ENCODE results near the gene MEGF11.

MEGF11 gene

DNA sequence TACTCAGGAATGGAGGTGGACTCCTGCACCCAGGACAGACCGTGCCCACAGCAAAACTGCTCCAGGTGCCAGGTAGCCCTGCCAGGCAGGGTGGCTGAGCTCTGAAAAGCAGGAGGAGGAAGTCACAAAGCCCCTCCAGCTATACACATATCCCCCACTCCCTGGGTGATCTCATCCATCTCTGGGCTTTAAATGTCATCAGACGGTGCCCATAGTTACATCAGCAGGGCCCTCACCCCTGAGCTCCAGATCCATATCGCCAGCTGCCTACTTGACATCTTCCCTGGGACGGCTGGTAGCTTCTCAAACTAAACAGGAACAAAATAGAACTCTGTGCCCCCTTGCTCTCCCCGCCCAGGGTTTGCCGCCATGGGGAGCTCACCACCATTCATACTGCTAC, 87.7 kb downstream of the MEGF11 start:
- no peak for DNase-seq

DNA sequence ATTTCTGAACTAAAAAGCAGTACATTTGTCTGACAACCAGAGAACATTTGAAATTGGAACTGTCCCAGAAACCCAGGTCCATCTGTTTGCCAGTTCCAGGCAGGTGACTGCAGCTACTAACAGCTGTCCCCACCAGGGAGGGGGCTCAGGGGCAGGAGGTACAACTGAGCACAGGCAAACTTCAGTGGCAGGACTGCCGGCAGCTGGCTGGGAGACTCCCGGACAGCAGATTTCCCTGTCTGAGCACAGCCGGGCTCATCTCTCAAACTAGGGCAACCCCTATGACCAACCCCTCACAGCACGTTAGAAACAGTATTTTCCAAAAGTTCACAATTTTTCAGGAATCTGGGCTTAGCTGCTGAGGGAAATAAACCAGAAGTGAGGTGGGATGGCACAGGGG, 88.8 kb downstream of the MEGF11 start:
- no peak for DNase-seq

DNA sequence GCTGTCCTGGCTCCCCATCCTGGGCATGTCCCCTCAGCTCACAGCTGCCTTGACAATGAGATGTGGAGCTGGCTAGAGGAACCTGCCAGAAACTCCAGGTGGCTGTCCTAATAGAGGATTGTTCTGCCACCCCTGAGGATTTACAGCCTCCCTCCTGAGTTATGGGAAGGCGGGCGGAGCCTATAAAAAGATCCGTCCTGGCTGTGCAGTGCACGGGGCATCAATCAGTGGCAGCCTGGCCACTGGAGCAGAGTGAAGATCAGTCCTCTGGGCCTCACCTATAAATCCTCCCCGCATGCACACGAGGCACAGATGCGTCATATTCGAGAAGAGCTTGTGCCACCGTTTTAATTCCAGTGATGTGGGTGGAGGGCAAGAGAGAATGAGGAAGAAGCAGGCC, 90.0 kb downstream of the MEGF11 start:
- DNase-seq, result no peak

DNA sequence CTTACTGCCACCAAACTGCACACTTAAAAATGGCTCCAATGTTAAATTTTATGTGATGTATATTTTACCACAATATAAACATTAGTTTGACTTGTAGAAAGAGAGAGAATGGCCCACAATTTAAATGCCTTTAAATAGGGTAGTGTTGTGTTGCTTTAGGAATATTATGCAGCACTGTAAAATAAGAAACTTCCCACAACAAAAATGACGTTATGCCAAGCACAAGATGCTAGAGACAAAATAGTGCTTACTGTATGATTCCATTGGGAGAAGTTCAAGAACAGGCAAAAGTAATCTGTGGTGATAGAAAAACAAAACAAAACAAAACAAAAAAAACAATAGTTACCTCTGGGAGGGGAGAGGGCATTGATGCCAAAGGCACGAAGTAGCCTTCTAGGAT, 91.3 kb downstream of the MEGF11 start:
- no peak for DNase-seq

DNA sequence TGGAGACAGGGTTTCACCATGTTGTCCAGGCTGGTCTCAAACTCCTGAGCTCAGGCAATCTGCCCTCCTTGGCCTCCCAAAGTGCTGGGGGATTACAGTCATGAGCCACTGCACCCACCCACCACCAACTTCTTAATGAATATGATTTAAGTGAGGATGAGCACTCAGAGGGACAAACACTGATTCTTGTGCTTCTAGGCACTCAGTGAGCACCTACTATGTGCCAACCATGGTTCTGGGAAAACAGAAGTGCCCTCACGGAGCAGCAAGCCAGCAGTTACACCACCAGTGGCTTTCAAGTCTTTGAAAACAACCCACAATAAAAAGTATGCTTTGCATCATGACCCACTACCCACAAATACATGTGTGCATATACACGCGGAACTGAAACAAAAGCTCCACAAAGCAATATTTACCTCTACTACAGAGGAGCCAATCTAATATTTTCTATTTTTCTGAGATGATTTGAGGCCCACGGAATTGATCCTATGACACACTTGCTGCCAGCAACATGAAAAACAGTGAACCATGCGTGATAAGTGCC, 91.9 kb downstream of the MEGF11 start:
- no peak for DNase-seq

DNA sequence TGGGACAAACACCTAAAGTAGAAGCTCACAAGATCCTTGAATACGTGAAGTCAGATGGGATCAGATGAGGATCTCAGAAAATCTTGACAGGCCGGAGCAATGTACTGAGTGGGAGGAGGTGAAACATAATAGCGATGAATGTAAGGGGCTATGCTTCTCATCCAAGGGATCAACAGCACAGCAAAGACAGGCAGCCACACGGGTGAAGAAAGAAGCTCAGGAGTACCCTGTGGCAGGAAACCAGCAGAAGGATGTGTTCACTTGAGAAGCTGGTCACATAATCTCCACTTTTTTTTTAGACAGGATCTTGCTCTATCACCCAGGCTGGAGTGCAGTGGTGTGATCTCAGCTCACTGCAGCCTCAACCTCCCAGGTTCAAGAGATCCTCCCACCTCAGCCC, 92.4 kb downstream of the MEGF11 start:
- no peak for DNase-seq

DNA sequence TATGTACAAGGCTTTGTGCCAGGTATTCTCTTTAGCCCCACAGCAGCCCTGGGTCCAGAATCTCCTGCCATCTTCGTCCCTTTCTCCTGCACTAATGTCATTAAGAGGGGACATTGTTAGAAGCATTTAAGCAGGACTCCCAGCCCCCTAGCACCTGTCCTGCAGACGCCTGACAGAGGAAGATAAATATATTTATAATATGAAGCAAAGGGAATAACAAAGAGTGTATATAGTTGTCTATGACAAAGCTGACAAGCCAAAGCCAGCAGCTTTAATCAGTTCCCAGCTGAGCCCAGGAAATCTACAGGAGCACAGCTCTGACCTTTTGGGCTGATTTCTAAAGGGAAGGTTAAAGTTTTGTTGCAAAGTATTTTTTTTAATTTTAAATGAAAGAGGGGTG, 96.0 kb downstream of the MEGF11 start:
- no peak for DNase-seq

DNA sequence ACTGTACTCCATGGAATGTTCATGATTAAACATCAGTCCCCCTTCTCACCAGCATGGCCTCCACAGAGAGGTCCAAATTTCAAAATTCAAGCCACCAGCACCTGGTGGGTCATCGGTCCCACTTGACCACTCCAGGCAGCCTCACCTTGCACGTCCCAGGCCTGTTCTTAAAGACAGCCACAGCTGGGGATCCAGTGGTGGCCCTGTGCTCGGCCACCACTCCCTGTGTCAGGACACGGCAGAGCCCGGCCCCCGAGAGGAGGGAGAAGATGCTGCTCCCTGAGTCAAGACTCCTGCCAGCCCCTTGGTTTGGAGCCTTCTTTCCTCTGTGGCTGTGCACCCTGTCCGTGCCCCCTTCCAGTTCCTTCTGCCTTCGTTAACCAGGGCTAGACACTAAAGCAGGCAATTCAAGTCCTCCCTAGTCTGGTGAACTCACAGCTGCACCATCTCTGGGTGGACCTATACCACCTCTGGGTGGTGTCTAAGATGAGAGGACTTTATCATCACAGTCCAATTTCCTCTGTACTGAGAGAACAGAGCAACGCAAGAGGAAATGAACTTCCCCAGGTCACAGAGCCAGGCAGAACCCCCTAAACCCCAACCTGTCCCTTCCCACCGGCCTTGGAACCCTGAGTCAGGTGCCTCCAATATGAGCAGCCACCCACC, 97.1 kb downstream of the MEGF11 start:
- DNase-seq, result no peak

DNA sequence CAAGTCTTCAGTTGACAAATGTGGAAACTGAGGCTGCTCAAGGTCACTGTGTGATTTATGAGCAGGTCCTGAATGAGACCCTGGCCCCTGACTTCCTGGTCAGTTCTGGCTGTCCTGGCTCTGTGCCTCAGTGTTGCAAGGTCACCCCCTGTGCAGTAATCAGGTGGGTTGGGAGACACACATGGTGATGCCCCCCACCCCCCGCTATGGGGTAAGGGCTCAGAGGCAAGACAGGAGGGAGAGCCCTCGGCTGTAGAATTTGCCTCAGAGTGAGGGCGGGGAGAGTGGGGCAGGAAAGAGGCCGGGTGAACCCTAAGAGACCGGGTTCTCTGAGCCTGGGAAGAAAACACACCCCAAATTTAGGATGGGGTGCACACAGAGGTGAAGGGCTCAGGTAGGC, 98.5 kb downstream of the MEGF11 start:
- no peak for DNase-seq

DNA sequence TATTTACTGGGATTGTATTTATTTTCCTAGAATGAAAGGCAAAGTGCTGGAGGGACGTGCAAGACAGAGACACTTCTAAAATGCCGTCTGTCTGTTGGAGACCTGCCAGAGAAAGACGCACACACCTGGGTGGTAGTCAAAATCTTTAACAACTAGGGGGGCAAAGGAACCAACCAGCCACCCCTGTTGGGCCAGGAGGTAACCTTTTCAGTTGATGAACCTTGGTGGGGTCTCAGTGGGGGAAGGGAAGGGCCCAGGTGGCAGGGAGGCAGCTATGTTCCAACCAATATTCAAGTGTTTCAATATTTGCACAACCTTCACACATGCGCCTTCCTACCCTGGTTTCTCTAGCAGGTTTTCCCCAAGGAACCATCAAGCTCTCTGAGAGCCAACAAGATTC, 99.0 kb downstream of the MEGF11 start:
- no peak for DNase-seq

DNA sequence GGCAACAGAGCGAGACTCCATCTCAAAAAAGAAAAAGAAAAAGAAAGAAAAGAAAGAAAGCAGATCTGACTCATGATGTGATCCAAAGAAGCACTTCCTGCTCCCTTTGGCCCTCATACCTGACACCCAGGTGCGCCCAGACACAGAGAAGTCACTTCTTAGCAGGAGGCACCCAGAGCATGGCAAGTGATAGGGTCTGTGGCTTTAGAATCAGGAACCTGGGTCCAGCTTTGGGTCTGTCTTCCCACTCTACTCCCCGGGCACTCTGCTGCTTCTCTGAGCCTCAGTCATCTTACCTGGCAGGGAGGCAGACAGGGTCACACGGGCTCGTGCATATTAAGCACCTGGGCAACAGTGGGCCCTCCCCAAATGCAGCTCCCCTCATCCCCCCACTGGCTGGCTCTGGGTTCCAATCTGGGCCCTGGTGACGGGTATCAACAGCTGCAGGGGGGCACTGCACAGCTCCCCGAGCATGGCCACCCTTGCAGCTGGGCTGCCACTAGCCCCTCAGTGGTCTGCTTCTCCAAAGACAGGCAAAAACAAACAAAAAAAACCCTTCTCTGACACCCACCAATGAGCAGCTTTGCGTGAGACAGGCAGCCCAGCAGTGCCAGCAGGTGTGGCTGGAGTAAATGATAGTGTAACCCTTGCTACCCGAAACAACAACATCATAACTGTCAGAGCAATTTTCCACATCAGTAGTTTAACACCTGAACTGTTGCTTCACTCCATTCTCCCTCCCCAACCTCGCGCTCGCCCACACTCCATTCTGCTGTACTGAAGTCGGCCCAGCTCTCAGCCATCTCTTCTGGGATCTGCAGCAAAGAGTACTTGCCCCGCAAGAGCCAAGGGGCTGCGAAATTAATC, 99.8 kb downstream of the MEGF11 start:
- DNase-seq, result no peak

DNA sequence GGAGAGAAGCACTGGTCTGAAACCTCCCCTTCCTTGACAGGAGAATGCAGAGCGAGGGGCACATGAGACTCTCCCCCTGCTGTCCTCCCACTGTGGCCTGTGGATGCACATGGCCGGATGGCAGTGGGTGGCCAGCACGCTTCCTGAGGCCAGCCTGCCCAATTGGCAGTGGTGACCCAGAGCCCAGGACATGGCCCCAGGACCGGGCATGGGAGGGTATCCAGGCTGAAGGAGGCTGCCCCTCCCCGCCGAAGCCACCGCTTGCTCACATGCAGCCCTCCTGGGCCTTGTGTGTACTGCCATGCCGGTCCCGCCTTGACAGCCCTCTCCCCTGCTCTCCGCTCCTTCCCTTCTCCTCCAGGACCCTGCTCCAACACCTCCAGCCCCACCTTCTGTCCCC, 100.9 kb downstream of the MEGF11 start:
- no peak for DNase-seq

DNA sequence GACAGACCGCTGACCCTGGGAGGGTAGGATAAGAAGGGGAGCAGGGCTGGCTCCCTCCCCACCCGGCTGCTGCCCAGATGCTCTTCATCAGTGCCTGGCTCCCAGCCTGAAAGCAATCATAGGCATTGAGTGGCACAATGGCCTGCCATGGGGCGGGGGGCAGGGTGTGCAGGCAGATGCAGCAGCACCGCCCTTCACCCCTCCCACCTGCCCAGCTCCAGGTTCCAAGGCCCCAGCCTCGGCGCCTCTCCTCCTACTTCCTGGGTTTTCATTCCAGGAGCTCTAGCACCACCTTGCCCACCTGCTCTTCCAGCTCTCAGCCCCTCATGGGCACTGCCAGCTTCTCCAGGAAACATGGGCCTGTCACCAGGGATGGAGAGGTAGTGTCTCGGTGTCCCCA, 101.7 kb downstream of the MEGF11 start:
- no peak for DNase-seq

DNA sequence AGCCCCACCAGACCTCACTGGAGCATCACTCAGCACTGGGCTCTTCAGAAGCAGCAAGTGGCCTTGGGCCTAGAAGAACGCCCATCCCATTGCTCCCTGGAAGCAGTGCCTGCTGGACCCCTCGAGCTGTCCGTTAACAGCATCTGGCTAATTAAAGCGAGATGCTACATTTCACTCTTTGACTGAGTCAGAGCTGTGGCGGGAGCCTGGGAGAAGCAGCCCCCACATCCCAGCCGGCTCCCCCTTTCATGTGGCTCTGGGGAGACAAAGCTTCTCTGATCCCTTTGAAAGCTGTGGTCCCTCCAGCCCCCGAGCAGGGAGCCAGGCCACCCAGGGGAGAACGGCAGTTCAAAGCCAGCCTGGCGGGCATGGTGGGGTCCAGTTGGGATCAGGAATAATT, 103.7 kb downstream of the MEGF11 start:
- no peak for DNase-seq

DNA sequence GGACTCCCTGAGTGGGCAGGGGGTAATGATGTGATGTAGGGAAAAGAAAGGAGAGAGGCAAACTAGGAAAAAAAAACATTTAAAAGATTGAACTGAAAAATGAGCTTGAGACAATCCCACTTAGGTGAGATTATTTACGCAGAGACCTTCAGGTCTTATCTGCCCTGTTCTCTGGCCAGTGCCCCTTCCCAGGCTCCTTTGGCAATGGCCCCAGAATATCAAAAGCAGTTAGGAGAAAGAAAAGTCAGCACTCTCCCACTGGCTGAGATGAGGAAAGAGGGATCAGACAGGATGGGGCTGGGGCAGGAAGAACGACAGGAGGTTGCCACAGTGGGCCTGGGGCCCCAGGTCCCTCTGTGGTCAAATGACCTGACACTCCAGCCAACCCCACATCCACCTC, 105.4 kb downstream of the MEGF11 start:
- no peak for DNase-seq

DNA sequence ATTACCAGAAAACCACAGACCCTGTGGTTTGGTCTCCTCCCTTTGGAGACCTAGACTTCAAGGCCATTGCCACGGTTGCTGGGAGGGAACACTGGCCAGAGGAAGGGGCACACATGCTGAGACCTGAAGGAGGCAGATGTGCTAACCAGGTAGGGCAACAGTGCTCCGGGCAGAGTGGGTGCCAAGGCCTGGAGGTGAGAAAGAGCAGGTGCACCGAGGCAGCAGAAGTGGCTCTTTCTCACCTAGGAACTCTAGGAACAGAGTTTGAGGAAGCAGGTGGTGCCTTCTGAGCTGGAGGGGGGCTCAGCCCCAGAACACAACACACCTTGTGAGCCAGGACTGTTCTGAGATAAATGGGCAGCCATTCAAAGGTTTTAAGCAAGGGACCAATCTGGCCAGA, 106.1 kb downstream of the MEGF11 start:
- no peak for DNase-seq

DNA sequence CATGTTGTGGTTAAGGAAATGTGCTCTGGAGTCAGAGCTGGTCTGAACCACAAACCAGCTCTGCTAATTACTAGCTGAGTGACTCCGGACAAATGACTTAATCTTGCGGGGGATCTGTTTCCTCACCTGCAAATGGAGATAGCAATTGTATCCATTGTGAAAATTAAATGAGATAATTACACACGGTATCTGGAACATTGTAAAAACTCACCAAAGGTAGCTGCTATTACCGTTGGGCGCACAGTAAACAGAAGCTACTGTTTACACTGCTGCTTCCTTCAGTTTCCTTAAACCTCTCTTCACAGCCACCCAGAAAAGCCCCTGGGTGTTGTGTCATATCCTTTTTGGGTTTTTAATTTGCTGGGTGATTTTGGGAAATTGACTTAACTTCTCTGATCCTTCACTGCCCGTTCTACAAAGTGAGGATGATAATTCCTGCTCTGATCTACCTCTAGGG, 107.8 kb downstream of the MEGF11 start:
- no peak for DNase-seq

DNA sequence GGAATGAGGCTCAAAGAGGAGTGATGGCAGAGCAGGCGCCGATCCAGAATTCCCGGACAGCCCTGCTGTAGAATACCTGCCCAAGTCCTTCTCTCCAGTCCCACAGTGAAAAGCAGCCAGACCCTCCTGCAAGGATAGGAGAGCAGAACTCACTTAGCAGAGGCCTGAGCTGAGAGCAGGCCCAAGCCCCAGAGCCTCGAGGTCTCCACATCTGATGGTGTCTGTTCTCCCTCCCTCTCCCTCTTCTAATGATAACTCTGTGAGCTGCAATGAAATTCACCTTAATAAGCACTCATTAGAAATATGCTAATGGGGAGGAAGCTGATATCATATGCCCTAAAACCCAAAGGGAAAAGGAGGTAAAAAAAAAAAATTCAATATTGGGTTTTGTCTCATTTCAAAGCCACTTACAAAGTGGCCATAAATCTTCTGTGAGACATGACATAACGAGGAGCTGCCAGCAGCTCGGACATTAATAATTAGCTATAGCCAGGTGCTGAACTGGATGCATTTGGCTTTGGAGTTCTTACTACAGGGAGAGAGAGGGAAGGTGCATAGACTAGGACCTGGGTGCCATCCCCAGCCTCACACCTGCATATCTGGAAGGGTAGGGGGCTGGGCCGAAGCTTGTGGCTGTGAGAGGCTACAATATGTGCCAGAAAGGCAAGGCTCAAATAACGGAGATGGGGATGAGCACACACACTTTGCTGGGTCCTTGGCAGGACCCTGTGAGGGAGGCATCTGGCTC, 108.4 kb downstream of the MEGF11 start:
- DNase-seq, result no peak

DNA sequence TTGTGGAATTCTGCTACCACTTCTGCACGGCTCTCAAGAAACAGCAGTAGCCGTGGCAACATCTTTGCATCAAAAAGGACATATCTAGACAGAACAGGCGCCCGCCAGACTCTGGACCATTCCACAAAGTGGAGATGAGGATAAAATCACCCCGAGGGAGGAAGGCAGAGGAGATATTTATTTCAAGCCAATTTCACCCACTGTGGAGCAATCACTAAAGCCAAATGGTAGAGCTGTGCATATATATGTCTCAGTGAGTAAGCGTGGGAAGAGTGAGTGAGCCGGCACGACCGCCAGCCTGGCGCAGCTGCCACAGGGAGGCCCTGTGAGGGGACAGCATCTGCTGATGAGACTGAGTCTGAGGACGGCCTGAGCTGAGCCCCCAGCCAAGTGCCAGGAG, 111.3 kb downstream of the MEGF11 start:
- no peak for DNase-seq

DNA sequence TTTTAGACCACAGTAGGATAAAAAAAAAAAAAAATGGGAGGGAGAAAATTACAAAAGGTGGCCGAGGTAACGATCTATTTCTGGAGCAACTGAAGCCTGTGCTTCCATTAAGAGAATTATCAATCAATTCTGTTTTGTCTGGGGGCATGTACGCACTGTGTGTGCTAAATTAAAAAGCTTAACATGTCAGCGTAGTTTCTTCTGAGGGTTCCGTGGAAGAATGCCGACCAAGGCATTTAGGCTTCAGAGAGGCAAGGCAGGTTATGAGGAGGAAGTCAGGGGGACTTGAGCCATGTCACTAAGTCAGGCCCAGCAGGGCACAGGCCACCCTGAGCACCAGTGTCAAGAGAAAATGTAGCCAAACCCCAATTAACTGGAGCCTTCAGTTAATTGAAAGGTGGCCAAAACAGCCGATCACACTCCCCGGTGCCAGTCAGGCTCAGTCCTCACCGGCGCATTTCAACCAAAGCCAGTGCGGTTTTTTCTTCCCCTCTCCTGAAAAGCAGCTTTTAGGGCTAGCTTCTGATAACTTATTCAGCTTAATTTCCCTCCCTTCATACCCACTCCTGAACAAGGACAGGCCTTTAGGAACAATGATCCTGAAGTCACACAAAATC, 113.9 kb downstream of the MEGF11 start:
- no peak for DNase-seq

DNA sequence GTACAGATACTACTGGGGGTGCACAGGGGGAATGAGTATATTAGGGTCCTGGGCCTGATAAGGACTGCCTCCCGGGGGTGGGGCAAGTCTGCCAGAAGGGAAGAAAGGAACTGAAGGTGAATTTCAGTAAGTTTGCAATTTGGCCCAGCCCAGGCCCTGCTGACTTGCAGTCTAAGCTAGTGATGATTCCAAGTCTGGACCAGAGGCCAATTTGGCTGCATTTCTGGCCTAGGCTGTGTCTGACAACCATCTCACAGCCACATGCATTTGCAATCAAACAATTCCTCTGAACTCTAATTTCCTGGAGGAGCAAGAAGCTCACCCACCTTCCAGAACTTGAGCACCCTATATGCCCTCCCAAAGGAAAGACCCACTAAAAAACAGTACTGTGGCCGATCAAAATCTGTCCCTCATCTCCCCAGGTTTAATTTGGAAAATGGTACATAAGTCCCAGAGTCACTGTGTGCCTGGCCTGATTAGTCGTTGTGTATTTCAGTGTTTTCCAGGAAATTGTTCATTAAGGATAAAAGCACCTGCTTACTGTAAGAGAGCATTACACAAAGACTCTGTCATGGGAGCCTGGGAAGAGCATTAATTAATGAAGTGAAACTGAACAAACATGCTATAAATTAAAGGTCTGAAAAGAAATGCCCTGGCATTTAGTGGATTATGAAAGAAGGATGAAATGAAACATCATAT, 114.5 kb downstream of the MEGF11 start:
- DNase-seq, result no peak

DNA sequence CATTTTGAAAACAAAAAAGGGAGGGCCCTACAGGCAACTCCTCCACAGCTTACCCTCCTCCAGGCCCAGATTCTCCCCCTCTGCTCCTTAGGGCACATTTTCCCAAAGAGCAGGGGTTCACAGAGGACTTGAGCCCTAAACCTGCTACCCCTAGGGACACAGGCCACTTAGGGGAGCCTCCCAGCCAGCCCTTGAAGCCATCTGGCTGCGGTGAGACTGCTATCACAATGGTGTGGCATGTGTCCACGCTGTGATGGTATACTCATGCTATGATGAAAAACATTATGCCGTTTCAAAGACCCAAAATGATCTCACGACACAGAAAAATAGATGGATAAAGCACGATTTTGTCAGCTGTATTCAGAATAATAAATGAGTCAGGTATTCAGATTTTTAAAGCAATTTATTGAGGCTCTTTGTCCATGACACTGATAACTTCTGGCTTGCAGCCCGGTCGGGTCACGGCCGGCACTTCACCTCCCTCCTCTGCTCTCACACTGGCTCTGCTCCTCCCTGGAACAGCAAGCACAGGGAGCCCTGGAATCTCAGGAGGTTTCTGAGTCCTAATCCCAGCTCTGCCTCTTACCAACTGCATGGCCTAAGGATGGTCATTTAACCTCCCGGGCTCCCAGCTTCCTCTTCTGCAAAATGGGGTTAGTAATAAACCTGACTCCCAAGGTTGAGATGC, 115.3 kb downstream of the MEGF11 start:
- no peak for DNase-seq
